ENCODE data around the gene YTHDC1. TPM values are rescaled to one million over a fixed set of nuclear protein-coding genes. Genes with fewer than 3 reads are reported as not detected.

Gene YTHDC1
- total RNA-seq, 2 donors from 2014 or later, result 56.0 to 63.3 TPM

GRCh38 chr4:68349279-68349648, 626 bp downstream of the YTHDC1 start:
- Histone ChIP-seq H3K36me3 (replicated peaks in 1 of 2; ENCODE audit: insufficient read depth in 1 of 2, low read depth in 2 of 2) (no peaks in the 10 kb centered on the region), H3K27me3 (no peaks in the 10 kb centered on the region), H3K4me3 (peak overlapping the region; percentile 57 to 67), H3K4me1 (peaks cover 37% of the 10 kb centered on the region), H3K9me3 (no peaks in the 10 kb centered on the region), H3K27ac (peak overlapping the region; percentile 98 to 99 (median 99))
- TF ChIP-seq POLR2A (IDR thresholded peaks at IDR 0.05), result no peak
- TF ChIP-seq CTCF (IDR thresholded peaks at IDR 0.05), result no peak
- ATAC-seq, result peak; percentile 39
- DNase-seq, result peak in 3 of 4 donors; percentile 25 to 52 (median 26)
- WGBS, 2 donors, result 0% methylated on average over 8 to 14 of the region's 14 CpGs
- intact Hi-C loops (cut with DNase I), result no loop called here

GRCh38 chr4:68348577-68348976, 1.3 kb downstream of the YTHDC1 start:
- DNase-seq (no peak), ATAC-seq (no peak)
- 0% methylated on average over 4 of the region's 4 CpGs for WGBS, 2 donors
- no peaks in the 10 kb centered on the region for H3K27me3 ChIP-seq
- peaks cover 44% of the 10 kb centered on the region for H3K4me1 ChIP-seq
- peak overlapping the region; percentile 57 to 67 for H3K4me3 ChIP-seq
- H3K9me3 ChIP-seq, result no peaks in the 10 kb centered on the region
- H3K27ac ChIP-seq, result peak overlapping the region; percentile 98 to 99 (median 99)
- no peaks in the 10 kb centered on the region for H3K36me3 ChIP-seq (replicated peaks in 1 of 2; ENCODE audit: insufficient read depth in 1 of 2, low read depth in 2 of 2)
- TF ChIP-seq POLR2A (IDR thresholded peaks at IDR 0.05), result no peak
- no peak for TF ChIP-seq CTCF (IDR thresholded peaks at IDR 0.05)
- intact Hi-C loops (cut with DNase I), result no loop called here

- intact Hi-C loops (cut with DNase I), result no loop called here
- DNase-seq (no peak), ATAC-seq (no peak)
- TF ChIP-seq POLR2A (IDR thresholded peaks at IDR 0.05) (no peak), CTCF (IDR thresholded peaks at IDR 0.05) (no peak)
- Histone ChIP-seq H3K36me3 (replicated peaks in 1 of 2; ENCODE audit: insufficient read depth in 1 of 2, low read depth in 2 of 2) (no peaks in the 10 kb centered on the region), H3K27ac (peak overlapping the region in 2 of 4 donors; percentile 2 to 99), H3K4me1 (peaks cover 49% of the 10 kb centered on the region), H3K4me3 (peak overlapping the region in 1 of 2 donors; percentile 12), H3K9me3 (no peaks in the 10 kb centered on the region), H3K27me3 (no peaks in the 10 kb centered on the region)
- 4 to 5% methylated on average over 5 of the region's 5 CpGs for WGBS, 2 donors
These were observed 2.0 kb downstream of the YTHDC1 start for GRCh38 chr4:68347845-68348244.

GRCh38 chr4:68346461-68346860, 3.4 kb downstream of the YTHDC1 start:
- TF ChIP-seq POLR2A (IDR thresholded peaks at IDR 0.05) (no peak), CTCF (IDR thresholded peaks at IDR 0.05) (no peak)
- Histone ChIP-seq H3K27ac (peak overlapping the region in 1 of 4 donors; percentile 26), H3K27me3 (no peaks in the 10 kb centered on the region), H3K9me3 (no peaks in the 10 kb centered on the region), H3K4me1 (peaks cover 63% of the 10 kb centered on the region), H3K36me3 (replicated peaks in 1 of 2; ENCODE audit: insufficient read depth in 1 of 2, low read depth in 2 of 2) (no peaks in the 10 kb centered on the region), H3K4me3 (no peak overlapping the region)
- WGBS, 2 donors, result 69 to 76% methylated on average over 3 of the region's 3 CpGs
- DNase-seq (no peak), ATAC-seq (no peak)
- intact Hi-C loops (cut with DNase I), result no loop called here

- no peak for TF ChIP-seq POLR2A (IDR thresholded peaks at IDR 0.05)
- no peak for TF ChIP-seq CTCF (IDR thresholded peaks at IDR 0.05)
- H3K9me3 ChIP-seq, result no peaks in the 10 kb centered on the region
- intact Hi-C loops (cut with DNase I), result no loop called here
- WGBS, 2 donors, result 89 to 98% methylated on average over 5 of the region's 5 CpGs
- peaks cover 71% of the 10 kb centered on the region for H3K4me1 ChIP-seq
- no peaks in the 10 kb centered on the region for H3K27me3 ChIP-seq
- ATAC-seq, result no peak
- no peaks in the 10 kb centered on the region for H3K36me3 ChIP-seq (replicated peaks in 1 of 2; ENCODE audit: insufficient read depth in 1 of 2, low read depth in 2 of 2)
- H3K4me3 ChIP-seq, result no peak overlapping the region
- no peak for DNase-seq
- peak overlapping the region in 1 of 4 donors; percentile 41 for H3K27ac ChIP-seq
These were observed 5.1 kb downstream of the YTHDC1 start for GRCh38 chr4:68344785-68345184.
